Activated CD8-positive, alpha-beta T cell treated with anti-CD3 and anti-CD28 coated beads, Interleukin-2, amount 10 ng/mL, durations not matched to agents 7 days and 5 days (primary cell): ENCODE data around the gene KLLN. TPM values are rescaled to one million over a fixed set of nuclear protein-coding genes. Genes with fewer than 3 reads are reported as not detected.

Source experiments
- ATAC-seq: fragments of 150-1000 bp; cut with Tn5 transposase; one replicate; pipeline ENCODE4 v1.10.0; 2021; ENCODE audit warnings: moderate library complexity
- CTCF ChIA-PET: fragments of 350-600 bp; sonication (Branson Sonifier 250); formaldehyde crosslinking; loops from one replicate; lab custom pipeline; 2021; ENCODE audit warnings: antibody characterized with exemption; lab: Charles Lee
- POLR2A ChIA-PET: fragments of 350-600 bp; sonication (Branson Sonifier 250); formaldehyde crosslinking; loops from one replicate; lab custom pipeline; 2021; ENCODE audit warnings: antibody characterized with exemption; lab: Charles Lee
- DNase-seq: peaks from one replicate; pipeline ENCODE4 v3.0.0-alpha.2; 2020
- H3K27ac Mint-ChIP-seq: one replicate; pipeline ENCODE4 v1.8.0; 2021; ENCODE audit warnings: mild to moderate bottlenecking, mixed read lengths
- H3K27me3 Mint-ChIP-seq: one replicate; pipeline ENCODE4 v1.8.0; 2021; ENCODE audit warnings: low read depth, mixed read lengths
- H3K36me3 Mint-ChIP-seq: one replicate; pipeline ENCODE4 v1.8.0; 2021; ENCODE audit warnings: low read depth, mixed read lengths
- H3K4me1 Mint-ChIP-seq: one replicate; pipeline ENCODE4 v1.8.0; 2021; ENCODE audit warnings: low read depth, mixed read lengths
- H3K4me3 Mint-ChIP-seq: one replicate; pipeline ENCODE4 v1.8.0; 2021; ENCODE audit warnings: mild to moderate bottlenecking, mixed read lengths
- H3K9me3 Mint-ChIP-seq: one replicate; pipeline ENCODE4 v1.8.0; 2022; ENCODE audit warnings: mixed read lengths; ENCODE audit not compliant: insufficient read depth
- total RNA-seq, 2 experiments: library from RNA; stranded (reverse); gene quantifications; one replicate each; pipeline ENCODE4 v1.2.3, GENCODE V29; 2021

Gene KLLN
- total RNA-seq, 2 experiments from 2014 or later, result 0.79 to 0.94 TPM

- Mint-ChIP-seq H3K4me3 (peak within 1 kb of the TSS; percentile 99), H3K9me3 (no peaks in the 10 kb centered on the region), H3K27ac (peak within 1 kb of the TSS; percentile 97), H3K4me1 (peaks cover 34% of the 10 kb centered on the region), H3K27me3 (peaks cover 2% of the 10 kb centered on the region), H3K36me3 (peaks cover 20% of the 10 kb centered on the region)
- DNase-seq (peak; percentile 92), ATAC-seq (peak; percentile 94)
- ChIA-PET POLR2A (interaction anchor here (0.7 to 2.8 kb wide), 11 partner anchors 9 to 450 kb away, joined by 3 to 22 read pairs (median 3); partner anchors contain the start of genes KLLN and PTEN), CTCF (interaction anchor here (0.7 to 3.5 kb wide), 12 partner anchors 11 to 1170 kb away, joined by 3 to 25 read pairs (median 5); partner anchors contain the start of genes KLLN, PTEN and RNLS)
These were observed 45.5 kb downstream of the KLLN start, which contains the start of gene ATAD1 for GRCh38 chr10:87817609-87818504. TSS of gene ATAD1 (minus strand) at chr10:87818226. CDS start at chr10:87814599, 3,627 bp downstream.

- CTCF ChIA-PET, result interaction anchor here (1.0 to 3.0 kb wide), 3 partner anchors 26 to 502 kb away, joined by 3 to 11 read pairs (median 3); no protein-coding TSS in a partner anchor
- Mint-ChIP-seq H3K9me3 (no peaks in the 10 kb centered on the region), H3K36me3 (peaks cover 26% of the 10 kb centered on the region), H3K4me3 (peak overlapping the region; percentile 99), H3K4me1 (peaks cover 34% of the 10 kb centered on the region), H3K27me3 (no peaks in the 10 kb centered on the region), H3K27ac (peak overlapping the region; percentile 97)
- DNase-seq, result no peak
- ATAC-seq, result no peak
- POLR2A ChIA-PET, result interaction anchor here (1.7 to 2.8 kb wide), 4 partner anchors 19 to 65 kb away, joined by 5 to 22 read pairs (median 6); partner anchors contain the start of genes KLLN and PTEN
These were observed 46.3 kb downstream of the KLLN start for GRCh38 chr10:87816898-87817608.

GRCh38 chr10:87816163-87816897 is 47.0 kb downstream of the KLLN start:
- H3K9me3 Mint-ChIP-seq, result no peaks in the 10 kb centered on the region
- peaks cover 34% of the 10 kb centered on the region for H3K4me1 Mint-ChIP-seq
- no peak for DNase-seq
- peak overlapping the region; percentile 99 for H3K4me3 Mint-ChIP-seq
- ChIA-PET POLR2A (interaction anchor here (2.3 to 2.8 kb wide), 2 partner anchors 26 to 47 kb away, joined by 6 to 22 read pairs; partner anchors contain the start of genes KLLN and PTEN), CTCF (no interaction called here)
- peak overlapping the region; percentile 97 for H3K27ac Mint-ChIP-seq
- peaks cover 33% of the 10 kb centered on the region for H3K36me3 Mint-ChIP-seq
- no peaks in the 10 kb centered on the region for H3K27me3 Mint-ChIP-seq
- ATAC-seq, result no peak

Other genes with a start within 250 kb of the KLLN start
- gene PAPSS2, start 203.7 kb downstream of the KLLN start, total RNA-seq, result under 1 TPM in 1 of 2 experiments, not detected in 1; 0.08 TPM
- gene ATAD1, start 45.3 kb downstream of the KLLN start, total RNA-seq, result 10 to 100 TPM; 38.9 to 42.5 TPM
- gene PTEN, start 92 bp upstream of the KLLN start, total RNA-seq, result 10 to 100 TPM; 87.2 to 91.9 TPM